ENCODE results near the gene RASGRF2.

GRCh38 chr5:81151546-81151945, 191.4 kb downstream of the RASGRF2 start:
- TF ChIP-seq CTCF (IDR thresholded peaks at IDR 0.05; ENCODE audit: low read depth, low read length) = no peak
- no peak for TF ChIP-seq POLR2A (IDR thresholded peaks at IDR 0.05; ENCODE audit: extremely low read depth, insufficient read length)
- no peak for TF ChIP-seq MYC (IDR thresholded peaks at IDR 0.05; ENCODE audit: low read depth, low read length)
- TF ChIP-seq MAX (IDR thresholded peaks at IDR 0.05; ENCODE audit: low read depth, low read length) = no peak
